Motor neuron (in vitro differentiated cells): ENCODE results near the gene IL17REL. TPM values are rescaled to one million over a fixed set of nuclear protein-coding genes. Genes with fewer than 3 reads are reported as not detected.
A peak's percentile ranks its signal among the peaks of the same experiment; 100 is the strongest.

Experiments
- ATAC-seq, 8 experiments: fragments of 200-7000 bp; cut with Tn5 transposase; replicated peaks in 6 of 8; 2 replicates each; pipeline ENCODE4 v1.8.0; 2021; ENCODE audit warnings: mild to moderate bottlenecking in 8 of 8, moderate library complexity in 8 of 8
- H3K27ac ChIP-seq, 2 donors: fragments of 250-450 bp; sonication (Bioruptor Pico); 2 replicates each; pipeline ENCODE4 v1.9.0; 2021; ENCODE audit warnings: antibody characterized with exemption in 2 of 2, mild to moderate bottlenecking in 2 of 2, moderate library complexity in 1 of 2
- H3K4me1 ChIP-seq, 2 donors: fragments of 250-450 bp; sonication (Bioruptor Pico); replicated peaks in 1 of 2; 2 replicates each; pipeline ENCODE4 v1.6.1; 2021; ENCODE audit warnings: antibody characterized with exemption in 2 of 2, mild to moderate bottlenecking in 2 of 2, moderate library complexity in 1 of 2
- H3K4me3 ChIP-seq, 5 donors: fragments of 250-450 bp; sonication (Bioruptor Pico); 2 replicates each; pipeline ENCODE4 v1.9.0; 2021; ENCODE audit warnings: antibody characterized with exemption in 5 of 5, mild to moderate bottlenecking in 5 of 5, moderate library complexity in 4 of 5
- WGBS, 10 experiments: fragments of 450-650 bp; shearing (Covaris generic); methylation state at CpG; one replicate each; pipeline ENCODE4 v1.0.0; 2022; 5-methylcytosine and 5-hydroxymethylcytosine counted together
- in situ Hi-C, 9 experiments: fragments of 400-800 bp; cut with MboI; loops; one replicate each; pipeline ENCODE4 v1.15.0; 2021; ENCODE audit warnings: low sequenced_read_pairs in 9 of 9, low pct_unique_long_range_greater_than_20kb in 2 of 9; ENCODE audit not compliant: unreplicated experiment in 9 of 9
- total RNA-seq, 8 experiments: library from RNA; unstranded; fragments of 300-600 nt; gene quantifications; 2 replicates each; pipeline versions ENCODE4 v1.2.3 to v1.2.4, GENCODE V29; 2022

The IL17REL gene
- total RNA-seq, 8 experiments from 2014 or later, result 0.07 to 0.47 (median 0.20) TPM; not detected in 3

GRCh38 chr22:49967706-49968208, 44.8 kb downstream of the IL17REL start:
- in situ Hi-C loops, result no loop called here
- Histone ChIP-seq H3K4me3 (no peak overlapping the region), H3K4me1 (peaks cover 32 to 34% of the 10 kb centered on the region in 2 donors), H3K27ac (peak overlapping the region in 1 of 2 donors; percentile 26)
- 10 to 100% (median 37%) methylated on average over 1 to 6 of the region's 18 CpGs; no CpG with 5 or more reads in 6 of the 10 experiments for whole genome bisulfite sequencing, 10 experiments
- ATAC-seq, result peak in 1 of 8 experiments; percentile 0

GRCh38 chr22:49966774-49967705, 45.5 kb downstream of the IL17REL start:
- Histone ChIP-seq H3K27ac (peak overlapping the region in 1 of 2 donors; percentile 26), H3K4me1 (peaks cover 35% of the 10 kb centered on the region in 2 donors), H3K4me3 (no peak overlapping the region)
- peak in 2 of 8 experiments; percentile 0 for ATAC-seq
- WGBS, 10 experiments, result 50 to 70% (median 60%) methylated on average over 1 to 3 of the region's 36 CpGs; no CpG with 5 or more reads in 7 of the 10 experiments
- in situ Hi-C loops, result no loop called here

GRCh38 chr22:49966041-49966773, 46.4 kb downstream of the IL17REL start:
- peaks cover 28% of the 10 kb centered on the region in 2 donors for H3K4me1 ChIP-seq
- ATAC-seq, result peak in 2 of 8 experiments; percentile 0 to 1
- H3K4me3 ChIP-seq, result no peak overlapping the region
- in situ Hi-C loops, result no loop called here
- WGBS, 10 experiments, result 100% methylated on average over 2 of the region's 11 CpGs; no CpG with 5 or more reads in 9 of the 10 experiments
- H3K27ac ChIP-seq, result no peak overlapping the region

- no peak overlapping the region for H3K4me3 ChIP-seq
- H3K4me1 ChIP-seq, result peaks cover 21 to 23% of the 10 kb centered on the region in 2 donors
- in situ Hi-C loops, result no loop called here
- ATAC-seq, result peak in 1 of 8 experiments; percentile 0
- 80 to 100% (median 93%) methylated on average over 1 to 4 of the region's 22 CpGs; no CpG with 5 or more reads in 7 of the 10 experiments for WGBS, 10 experiments
- no peak overlapping the region for H3K27ac ChIP-seq
Measured at GRCh38 chr22:49965091-49966040, 47.2 kb downstream of the IL17REL start.

- ATAC-seq, result no peak
Measured at GRCh38 chr22:49964136-49965090, 48.2 kb downstream of the IL17REL start.

GRCh38 chr22:49963647-49964026, 48.9 kb downstream of the IL17REL start:
- Histone ChIP-seq H3K4me3 (peak overlapping the region in 2 of 5 donors; percentile 73 to 83), H3K4me1 (peaks cover 28 to 31% of the 10 kb centered on the region in 2 donors), H3K27ac (no peak overlapping the region)
- in situ Hi-C loops, result no loop called here
- 50 to 100% (median 100%) methylated on average over 1 to 3 of the region's 6 CpGs; no CpG with 5 or more reads in 5 of the 10 experiments for WGBS, 10 experiments
- ATAC-seq, result no peak

More at GRCh38 chr22:49964136-49965090, 48.2 kb downstream of the IL17REL start:
- no peak overlapping the region for H3K27ac ChIP-seq
- peaks cover 23 to 24% of the 10 kb centered on the region in 2 donors for H3K4me1 ChIP-seq
- H3K4me3 ChIP-seq, result no peak overlapping the region
- 92 to 100% (median 96%) methylated on average over 1 to 2 of the region's 19 CpGs; no CpG with 5 or more reads in 6 of the 10 experiments for WGBS, 10 experiments
- in situ Hi-C loops, result no loop called here

- in situ Hi-C loops, result no loop called here
- WGBS, 10 experiments, result 81 to 100% (median 83%) methylated on average over 3 to 11 of the region's 63 CpGs; no CpG with 5 or more reads in 5 of the 10 experiments
- Histone ChIP-seq H3K4me3 (peak overlapping the region; percentile 56 to 83 (median 72)), H3K4me1 (peaks cover 28 to 31% of the 10 kb centered on the region in 2 donors), H3K27ac (peak overlapping the region; percentile 74 to 88)
- no peak for ATAC-seq
Measured at GRCh38 chr22:49962751-49963646, 49.6 kb downstream of the IL17REL start.

GRCh38 chr22:49962012-49962750, 50.4 kb downstream of the IL17REL start:
- WGBS, 10 experiments, result 8% methylated on average over 2 of the region's 70 CpGs; no CpG with 5 or more reads in 9 of the 10 experiments
- Histone ChIP-seq H3K27ac (peak overlapping the region; percentile 98 to 99), H3K4me3 (peak overlapping the region; percentile 56 to 83 (median 72)), H3K4me1 (peaks cover 28 to 29% of the 10 kb centered on the region in 2 donors)
- ATAC-seq, result peak; percentile 1 to 50 (median 39)
- in situ Hi-C loops, result no loop called here

GRCh38 chr22:49961601-49962011, 51.0 kb downstream of the IL17REL start:
- Histone ChIP-seq H3K4me1 (peaks cover 23 to 24% of the 10 kb centered on the region in 2 donors), H3K4me3 (peak overlapping the region; percentile 56 to 83 (median 72)), H3K27ac (peak overlapping the region; percentile 98 to 99)
- in situ Hi-C loops, result no loop called here
- no CpG with 5 or more reads among the region's 49 CpGs for WGBS, 10 experiments
- ATAC-seq, result no peak
